ENCODE data around the gene HPX.

HPX gene

GRCh38 chr11:6458352-6459098 is 17.7 kb upstream of the HPX start:
- DNase-seq (ENCODE audit: low spot score), result no peak

GRCh38 chr11:6457581-6458320 is 17.0 kb upstream of the HPX start:
- DNase-seq (ENCODE audit: low spot score), result no peak

GRCh38 chr11:6456361-6457073 is 15.7 kb upstream of the HPX start:
- no peak for DNase-seq (ENCODE audit: low spot score)

- DNase-seq (ENCODE audit: low spot score), result no peak
These were observed 14.3 kb upstream of the HPX start for GRCh38 chr11:6455070-6455469.

GRCh38 chr11:6453152-6453551 is 12.4 kb upstream of the HPX start:
- DNase-seq (ENCODE audit: low spot score), result no peak

- DNase-seq (ENCODE audit: low spot score), result no peak
These were observed 11.4 kb upstream of the HPX start for GRCh38 chr11:6452219-6452618.

GRCh38 chr11:6448574-6448973 is 7.8 kb upstream of the HPX start:
- DNase-seq (ENCODE audit: low spot score), result no peak

- DNase-seq (ENCODE audit: low spot score), result peak; percentile 61
These were observed 2.6 kb upstream of the HPX start for GRCh38 chr11:6443269-6444003.

GRCh38 chr11:6442441-6442840 is 1.7 kb upstream of the HPX start:
- no peak for DNase-seq (ENCODE audit: low spot score)

- DNase-seq (ENCODE audit: low spot score), result peak; percentile 59
These were observed 1.7 kb downstream of the HPX start for GRCh38 chr11:6438979-6439571.

GRCh38 chr11:6437993-6438392 is 2.8 kb downstream of the HPX start:
- DNase-seq (ENCODE audit: low spot score), result no peak

GRCh38 chr11:6437423-6437822 is 3.4 kb downstream of the HPX start:
- DNase-seq (ENCODE audit: low spot score), result no peak

GRCh38 chr11:6433998-6434660 is 6.7 kb downstream of the HPX start:
- no peak for DNase-seq (ENCODE audit: low spot score)

- no peak for DNase-seq (ENCODE audit: low spot score)
These were observed 8.9 kb downstream of the HPX start for GRCh38 chr11:6431861-6432260.

- no peak for DNase-seq (ENCODE audit: low spot score)
These were observed 13.3 kb downstream of the HPX start for GRCh38 chr11:6427516-6427915.

- DNase-seq (ENCODE audit: low spot score), result no peak
These were observed 20.1 kb downstream of the HPX start for GRCh38 chr11:6420677-6421076.

GRCh38 chr11:6419009-6419631 is 21.7 kb downstream of the HPX start, which contains the start of gene APBB1:
Gene APBB1 (minus strand): TSS chr11:6419094. CDS start chr11:6411347, 7,747 bp downstream.
- DNase-seq (ENCODE audit: low spot score), result peak; percentile 44

GRCh38 chr11:6418557-6419008 is 22.2 kb downstream of the HPX start:
- DNase-seq (ENCODE audit: low spot score), result no peak

- no peak for DNase-seq (ENCODE audit: low spot score)
These were observed 22.8 kb downstream of the HPX start for GRCh38 chr11:6417907-6418556.

GRCh38 chr11:6415797-6416196 is 25.0 kb downstream of the HPX start:
- DNase-seq (ENCODE audit: low spot score), result no peak
